Pancreas (tissue), 10 donors: Measurements from ENCODE around the gene PON1. TPM values are rescaled to one million over a fixed set of nuclear protein-coding genes. Genes with fewer than 3 reads are reported as not detected.

Experiments
- ATAC-seq, 4 donors: fragments of 200-7000 bp; cut with Tn5 transposase; one replicate each; pipeline versions ENCODE4 v1.8.0 to v1.9.1; 2020; ENCODE audit warnings: mild to moderate bottlenecking in 4 of 4, moderate library complexity in 4 of 4
- DNase-seq, 6 donors: peaks; one replicate each; pipeline ENCODE4 v3.0.0-alpha.2; 2020
- FAIRE-seq: peaks from 2 replicates; lab custom pipeline; 2012; peaks lifted over from hg19 to GRCh38; lab: Jason Lieb, UNC
- H3K27ac ChIP-seq, 4 donors: fragments of 200-600 bp; sonication (generic); 1 replicate in 3 of 4; 2 replicates in 1 of 4; pipeline versions ENCODE4 v1.5.0 to v1.8.0; 2020
- H3K27me3 ChIP-seq, 4 donors: fragments of 200-600 bp; one replicate each; pipeline ENCODE4 v1.8.0; 2021
- H3K36me3 ChIP-seq, 3 donors: fragments of 200-600 bp; sonication (generic) in 1 of 3; one replicate each; pipeline versions ENCODE4 v1.5.0 to v1.8.0; 2020 to 2021
- H3K4me1 ChIP-seq, 3 donors: fragments of 200-600 bp; one replicate each; pipeline ENCODE4 v1.8.0; 2021
- H3K4me3 ChIP-seq, 4 donors: fragments of 200-600 bp; sonication (generic) in 2 of 4; one replicate each; pipeline versions ENCODE4 v1.5.0 to v1.8.0; 2020 to 2021
- H3K9me3 ChIP-seq, 4 donors: fragments of 200-600 bp; one replicate each; pipeline ENCODE4 v1.8.0; 2021
- CTCF ChIP-seq, 4 donors: fragments of 200-600 bp; sonication (generic) in 3 of 4; IDR thresholded peaks; one replicate each; pipeline versions ENCODE4 v1.5.0 to v1.8.0; 2021; ENCODE audit warnings: antibody characterized with exemption in 4 of 4
- WGBS, 2 donors: extraction: QIAGEN DNeasy Blood & Tissue Kit; methylation state at CpG; one replicate each; pipeline ENCODE4 v1.1.7; 2013; 5-methylcytosine and 5-hydroxymethylcytosine counted together
- intact Hi-C, 3 donors: fragments of 100-400 bp; cut with DNase I; formaldehyde crosslinking; loops; one replicate each; pipeline versions ENCODE4 v1.11.1 to v1.14.2; 2022
- polyA plus RNA-seq, 2 donors: library from polyadenylated mRNA; stranded (reverse); fragments of 200-250 nt; gene quantifications; one replicate each; pipeline ENCODE4 v1.2.3, GENCODE V29; 2013
- total RNA-seq, 6 donors: library from RNA; stranded (reverse); fragmentation: NEBNext Ultra II Directional in 4 of 6; extraction: Animal tissue kit (Norgen Biotek cat#: 25700) in 4 of 6; gene quantifications; one replicate each; pipeline versions ENCODE4 v1.2.1 to v1.2.4, GENCODE V29; 2021 to 2023
- donor health status: healthy with polysubstance abuse.
- donor health status: DM: no; HTN: no; CAD: no; lungs with moderate emphysema.
- donor health status: DM: no; HTN: no; CAD: no.
- donor health status: control.
- donor health status: control.
- donor health status: Bipolar disorder and iron deficiency.
- donor health status: DM: yes; HTN: yes; CAD: no.
- donor health status: DM: no; HTN: no; CAD: no.
- donor health status: DM: no; HTN: no; CAD: no.
- donor health status: DM: yes; HTN: yes; CAD: no.

The PON1 gene
- total and polyA plus RNA-seq, 8 donors, result 0.26 to 0.64 (median 0.51) TPM; not detected in 3

GRCh38 chr7:95265634-95266033 is 58.7 kb downstream of the PON1 start:
- no peak overlapping the region for H3K27ac ChIP-seq
- no peak for TF ChIP-seq CTCF (IDR thresholded peaks at IDR 0.05)
- H3K9me3 ChIP-seq, result no peaks in the 10 kb centered on the region
- DNase-seq, result no peak
- ATAC-seq, result no peak
- no peaks in the 10 kb centered on the region for H3K27me3 ChIP-seq
- no peaks in the 10 kb centered on the region for H3K4me1 ChIP-seq
- 92 to 95% methylated on average over 2 of the region's 2 CpGs for WGBS, 2 donors
- intact Hi-C loops, result no loop called here
- H3K4me3 ChIP-seq, result no peak overlapping the region
- H3K36me3 ChIP-seq, result peaks cover 0 to 5% (median 0%) of the 10 kb centered on the region in 3 donors
- no peak for FAIRE-seq

DNA sequence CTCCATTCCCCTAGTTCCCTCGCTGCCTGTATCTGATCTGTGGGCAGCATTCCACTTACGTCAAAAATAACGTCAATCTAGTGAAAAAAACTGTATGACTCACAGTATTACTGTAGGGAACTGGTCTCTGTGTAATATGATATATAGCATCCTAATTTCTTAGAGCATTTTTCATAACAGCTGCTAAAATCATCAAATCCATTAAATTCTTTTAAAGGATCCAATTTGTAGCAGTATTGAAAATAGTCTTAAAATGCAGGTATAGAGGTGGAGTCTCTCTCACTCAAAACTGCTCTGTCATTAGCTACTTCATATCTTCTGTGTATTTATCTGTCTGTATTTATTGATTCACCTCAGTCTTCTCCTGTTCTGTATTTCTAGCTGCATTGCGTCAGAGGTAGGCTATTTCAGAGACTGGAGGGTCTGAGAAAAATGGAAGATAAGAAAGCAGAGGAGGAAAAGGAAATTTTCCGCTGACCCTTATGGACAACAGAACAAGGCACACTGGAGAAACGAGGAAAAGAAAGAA is 59.9 kb downstream of the PON1 start:
- 89% methylated on average over 6 of the region's 6 CpGs for whole genome bisulfite sequencing, 2 donors
- FAIRE-seq (no peak), DNase-seq (no peak), ATAC-seq (no peak)
- Histone ChIP-seq H3K27ac (no peak overlapping the region), H3K36me3 (peaks cover 0 to 3% (median 0%) of the 10 kb centered on the region in 3 donors), H3K4me1 (no peaks in the 10 kb centered on the region), H3K27me3 (no peaks in the 10 kb centered on the region), H3K4me3 (no peak overlapping the region), H3K9me3 (no peaks in the 10 kb centered on the region)
- intact Hi-C loops, result no loop called here
- no peak for TF ChIP-seq CTCF (IDR thresholded peaks at IDR 0.05)

DNA sequence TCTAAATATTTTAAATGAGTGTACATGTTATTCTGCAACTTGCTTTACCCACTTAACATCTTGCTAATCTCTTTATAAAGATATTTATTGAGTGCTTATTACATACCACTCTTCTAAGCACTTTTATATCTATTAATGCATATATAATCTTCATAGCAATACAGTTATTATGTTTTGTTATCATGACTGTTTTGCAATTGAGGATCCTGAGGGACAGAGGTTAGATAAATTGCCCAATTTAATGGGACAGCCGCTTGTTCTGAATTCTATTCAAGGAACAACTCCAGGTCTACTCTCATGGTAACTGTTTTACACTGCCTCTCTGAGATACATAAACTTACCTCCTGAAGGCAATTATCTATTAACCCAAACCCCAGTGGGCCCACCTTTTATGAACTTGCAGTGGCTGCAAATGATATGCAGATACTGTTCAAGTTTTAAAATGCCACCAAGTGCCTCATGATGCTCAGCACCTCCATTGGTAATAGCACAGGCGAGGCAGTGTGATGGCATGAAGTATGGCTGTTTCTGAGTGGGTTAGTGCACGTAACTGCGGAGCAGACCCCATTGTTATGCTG is 60.5 kb downstream of the PON1 start:
- Histone ChIP-seq H3K9me3 (no peaks in the 10 kb centered on the region), H3K27me3 (no peaks in the 10 kb centered on the region), H3K36me3 (no peaks in the 10 kb centered on the region), H3K27ac (no peak overlapping the region), H3K4me1 (no peaks in the 10 kb centered on the region), H3K4me3 (no peak overlapping the region)
- DNase-seq (no peak), ATAC-seq (no peak), FAIRE-seq (no peak)
- intact Hi-C loops, result no loop called here
- TF ChIP-seq CTCF (IDR thresholded peaks at IDR 0.05), result no peak
- 94 to 97% methylated on average over 4 of the region's 4 CpGs for WGBS, 2 donors

GRCh38 chr7:95262875-95263274 is 61.5 kb downstream of the PON1 start:
- TF ChIP-seq CTCF (IDR thresholded peaks at IDR 0.05), result no peak
- H3K27me3 ChIP-seq, result no peaks in the 10 kb centered on the region
- WGBS, 2 donors, result 92 to 98% methylated on average over 2 of the region's 2 CpGs
- no peaks in the 10 kb centered on the region for H3K36me3 ChIP-seq
- intact Hi-C loops, result no loop called here
- no peak for ATAC-seq
- no peak overlapping the region for H3K4me3 ChIP-seq
- DNase-seq, result no peak
- no peaks in the 10 kb centered on the region for H3K9me3 ChIP-seq
- H3K27ac ChIP-seq, result no peak overlapping the region
- no peaks in the 10 kb centered on the region for H3K4me1 ChIP-seq
- no peak for FAIRE-seq

- Histone ChIP-seq H3K4me3 (no peak overlapping the region), H3K27me3 (no peaks in the 10 kb centered on the region), H3K36me3 (no peaks in the 10 kb centered on the region), H3K9me3 (no peaks in the 10 kb centered on the region), H3K4me1 (no peaks in the 10 kb centered on the region), H3K27ac (no peak overlapping the region)
- intact Hi-C loops, result no loop called here
- TF ChIP-seq CTCF (IDR thresholded peaks at IDR 0.05), result no peak
- DNase-seq, result no peak
- FAIRE-seq, result no peak
- ATAC-seq, result no peak
Observed at GRCh38 chr7:95261895-95262415, 62.4 kb downstream of the PON1 start.
